ENCODE data around the gene NDUFA5. TPM values are rescaled to one million over a fixed set of nuclear protein-coding genes. Genes with fewer than 3 reads are reported as not detected.

NDUFA5 gene
- total and polyA plus RNA-seq, 8 donors, result 1.2 to 154 (median 108) TPM

GRCh38 chr7:123502201-123502600 is 55.4 kb downstream of the NDUFA5 start:
- DNase-seq, result no peak
- Histone ChIP-seq H3K36me3 (no peaks in the 10 kb centered on the region), H3K4me1 (peaks cover 0 to 8% (median 0%) of the 10 kb centered on the region in 4 donors), H3K9me3 (peaks cover 0 to 11% (median 7%) of the 10 kb centered on the region in 4 donors), H3K27me3 (no peaks in the 10 kb centered on the region), H3K27ac (no peak overlapping the region), H3K4me3 (no peak overlapping the region)
- TF ChIP-seq EP300 (IDR thresholded peaks at IDR 0.05) (no peak), POLR2A (IDR thresholded peaks at IDR 0.05) (no peak), POLR2AphosphoS5 (IDR thresholded peaks at IDR 0.05) (no peak)
- TF ChIP-seq, protein P1, sequence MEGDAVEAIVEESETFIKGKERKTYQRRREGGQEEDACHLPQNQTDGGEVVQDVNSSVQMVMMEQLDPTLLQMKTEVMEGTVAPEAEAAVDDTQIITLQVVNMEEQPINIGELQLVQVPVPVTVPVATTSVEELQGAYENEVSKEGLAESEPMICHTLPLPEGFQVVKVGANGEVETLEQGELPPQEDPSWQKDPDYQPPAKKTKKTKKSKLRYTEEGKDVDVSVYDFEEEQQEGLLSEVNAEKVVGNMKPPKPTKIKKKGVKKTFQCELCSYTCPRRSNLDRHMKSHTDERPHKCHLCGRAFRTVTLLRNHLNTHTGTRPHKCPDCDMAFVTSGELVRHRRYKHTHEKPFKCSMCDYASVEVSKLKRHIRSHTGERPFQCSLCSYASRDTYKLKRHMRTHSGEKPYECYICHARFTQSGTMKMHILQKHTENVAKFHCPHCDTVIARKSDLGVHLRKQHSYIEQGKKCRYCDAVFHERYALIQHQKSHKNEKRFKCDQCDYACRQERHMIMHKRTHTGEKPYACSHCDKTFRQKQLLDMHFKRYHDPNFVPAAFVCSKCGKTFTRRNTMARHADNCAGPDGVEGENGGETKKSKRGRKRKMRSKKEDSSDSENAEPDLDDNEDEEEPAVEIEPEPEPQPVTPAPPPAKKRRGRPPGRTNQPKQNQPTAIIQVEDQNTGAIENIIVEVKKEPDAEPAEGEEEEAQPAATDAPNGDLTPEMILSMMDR (IDR thresholded peaks at IDR 0.05), result no peak
- 85 to 91% (median 88%) methylated on average over 5 of the region's 5 CpGs for WGBS, 5 donors
- intact Hi-C loops (cut with DNase I; ENCODE audit: low total_unique reads), result no loop called here

- Histone ChIP-seq H3K27ac (no peak overlapping the region), H3K36me3 (no peaks in the 10 kb centered on the region), H3K9me3 (peaks cover 0 to 11% (median 7%) of the 10 kb centered on the region in 4 donors), H3K27me3 (no peaks in the 10 kb centered on the region), H3K4me1 (peaks cover 0 to 8% (median 0%) of the 10 kb centered on the region in 4 donors), H3K4me3 (no peak overlapping the region)
- DNase-seq, result no peak
- no peak for TF ChIP-seq POLR2AphosphoS5 (IDR thresholded peaks at IDR 0.05)
- TF ChIP-seq, protein P1 (IDR thresholded peaks at IDR 0.05), result no peak
- no peak for TF ChIP-seq EP300 (IDR thresholded peaks at IDR 0.05)
- TF ChIP-seq POLR2A (IDR thresholded peaks at IDR 0.05), result no peak
- intact Hi-C loops (cut with DNase I; ENCODE audit: low total_unique reads), result no loop called here
- 75 to 95% (median 83%) methylated on average over 1 of the region's 1 CpG for WGBS, 5 donors
These were observed 56.6 kb downstream of the NDUFA5 start for GRCh38 chr7:123500878-123501489.

DNA sequence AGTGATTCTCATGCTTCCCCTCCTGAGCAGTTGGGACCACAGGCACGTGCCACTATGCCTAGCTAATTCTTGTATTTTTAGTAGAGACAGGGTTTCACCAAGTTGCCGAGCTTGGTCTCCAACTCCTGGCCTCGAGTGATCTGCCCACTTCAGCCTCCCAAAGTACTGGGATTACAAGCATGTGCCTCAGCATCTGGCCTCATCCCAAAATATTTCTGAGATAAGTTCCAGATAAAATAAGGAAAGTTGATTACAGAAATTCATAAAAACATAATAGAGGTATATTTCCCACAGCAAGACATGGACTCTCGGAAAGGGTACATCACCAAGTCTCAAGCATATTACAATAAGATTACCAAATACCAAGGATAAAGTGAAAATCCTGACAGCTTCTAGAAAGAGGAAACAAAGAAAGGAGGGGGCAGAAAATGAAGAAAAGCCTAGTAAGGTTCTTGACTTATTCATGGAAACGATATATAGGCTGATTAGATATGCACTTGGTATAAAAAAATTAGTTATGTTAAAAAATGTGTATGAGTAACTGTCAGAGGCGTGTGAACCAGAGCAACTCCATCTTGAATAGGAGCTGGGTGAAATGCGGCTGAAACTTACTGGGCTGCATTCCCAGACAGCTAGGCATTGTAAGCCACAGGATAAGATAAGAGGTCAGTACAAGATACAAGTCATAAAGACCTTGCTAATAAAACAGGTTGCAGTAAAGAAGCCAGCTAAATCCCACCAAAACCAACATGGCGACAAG is 58.2 kb downstream of the NDUFA5 start:
- intact Hi-C loops (cut with DNase I; ENCODE audit: low total_unique reads), result no loop called here
- H3K4me1 ChIP-seq, result peaks cover 0 to 8% (median 0%) of the 10 kb centered on the region in 4 donors
- no peaks in the 10 kb centered on the region for H3K9me3 ChIP-seq
- H3K27ac ChIP-seq, result no peak overlapping the region
- H3K27me3 ChIP-seq, result no peaks in the 10 kb centered on the region
- H3K4me3 ChIP-seq, result no peak overlapping the region
- TF ChIP-seq POLR2AphosphoS5 (IDR thresholded peaks at IDR 0.05) (no peak), POLR2A (IDR thresholded peaks at IDR 0.05) (no peak), EP300 (IDR thresholded peaks at IDR 0.05) (no peak)
- TF ChIP-seq, protein P1 (IDR thresholded peaks at IDR 0.05), result no peak
- whole genome bisulfite sequencing, 5 donors, result 46 to 58% (median 54%) methylated on average over 8 of the region's 8 CpGs
- H3K36me3 ChIP-seq, result no peaks in the 10 kb centered on the region
- DNase-seq, result no peak

DNA sequence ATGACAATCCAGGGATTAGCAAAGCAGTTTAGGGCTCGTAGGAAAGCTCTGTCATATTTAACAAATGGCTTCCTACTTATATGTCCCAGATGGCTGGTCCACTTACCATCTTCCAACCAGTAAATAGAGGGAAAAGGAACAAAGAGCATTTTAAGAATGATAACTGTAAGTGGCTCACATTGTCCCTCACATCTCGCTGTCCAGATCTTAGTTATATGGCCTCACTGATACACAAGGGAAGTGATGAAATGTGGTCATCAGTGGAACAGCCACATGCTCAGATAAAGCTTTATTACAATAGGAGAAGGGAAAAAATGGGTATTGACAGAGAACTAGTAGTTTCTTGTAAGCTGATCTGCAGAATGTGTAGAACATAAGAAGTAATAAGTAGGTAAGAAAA is 59.0 kb downstream of the NDUFA5 start:
- no peaks in the 10 kb centered on the region for H3K27me3 ChIP-seq
- 50 to 67% (median 57%) methylated on average over 2 of the region's 2 CpGs for whole genome bisulfite sequencing, 5 donors
- intact Hi-C loops (cut with DNase I; ENCODE audit: low total_unique reads), result no loop called here
- H3K9me3 ChIP-seq, result no peaks in the 10 kb centered on the region
- no peak overlapping the region for H3K27ac ChIP-seq
- TF ChIP-seq POLR2A (IDR thresholded peaks at IDR 0.05), result no peak
- TF ChIP-seq, protein P1 (IDR thresholded peaks at IDR 0.05), result no peak
- H3K36me3 ChIP-seq, result no peaks in the 10 kb centered on the region
- no peak for DNase-seq
- H3K4me1 ChIP-seq, result peaks cover 0 to 11% (median 0%) of the 10 kb centered on the region in 4 donors
- no peak overlapping the region for H3K4me3 ChIP-seq
